Neural progenitor cell (in vitro differentiated cells): Measurements from ENCODE around the gene UGT1A10. TPM values are rescaled to one million over a fixed set of nuclear protein-coding genes. Genes with fewer than 3 reads are reported as not detected.

ENCODE experiments used
- DNase-seq: peaks from one replicate; pipeline ENCODE4 v3.0.0-alpha.2; 2016; ENCODE audit warnings: low spot score
- H2AFZ ChIP-seq: fragments of 200-600 bp; sonication (generic); replicated peaks from 2 replicates; pipeline ENCODE4 v1.6.1; 2016; ENCODE audit warnings: antibody characterized with exemption
- H3F3A ChIP-seq: fragments of 200-600 bp; sonication (generic); 2 replicates; pipeline ENCODE4 v1.6.1; 2016; ENCODE audit warnings: antibody characterized with exemption, low read depth
- H3K27ac ChIP-seq: fragments of 200-600 bp; sonication (generic); 2 replicates; pipeline ENCODE4 v1.5.1; 2016; ENCODE audit warnings: mild to moderate bottlenecking
- H3K27me3 ChIP-seq: fragments of 200-600 bp; sonication (generic); 2 replicates; pipeline ENCODE4 v1.6.1; 2016; ENCODE audit warnings: mild to moderate bottlenecking, moderate library complexity
- H3K36me3 ChIP-seq: fragments of 200-600 bp; sonication (generic); 2 replicates; pipeline ENCODE4 v1.5.1; 2016
- H3K4me1 ChIP-seq: fragments of 200-600 bp; sonication (generic); 2 replicates; pipeline ENCODE4 v1.6.1; 2016; ENCODE audit warnings: mixed run types
- H3K4me2 ChIP-seq: fragments of 200-600 bp; sonication (generic); 2 replicates; pipeline ENCODE4 v1.6.1; 2016
- H3K4me3 ChIP-seq: fragments of 200-600 bp; sonication (generic); 2 replicates; pipeline ENCODE4 v1.5.1; 2016
- H3K79me2 ChIP-seq: fragments of 200-600 bp; sonication (generic); 2 replicates; pipeline ENCODE4 v1.6.1; 2016; ENCODE audit warnings: low read depth
- H3K9ac ChIP-seq: fragments of 200-600 bp; sonication (generic); 2 replicates; pipeline ENCODE4 v1.6.1; 2016
- H3K9me3 ChIP-seq: fragments of 200-600 bp; sonication (generic); 2 replicates; pipeline ENCODE4 v1.5.1; 2016; ENCODE audit warnings: low read depth
- H4K20me1 ChIP-seq: fragments of 200-600 bp; sonication (generic); 2 replicates; pipeline ENCODE4 v1.6.1; 2016; ENCODE audit warnings: low read depth
- H3K27ac Mint-ChIP-seq: 3 replicates; pipeline ENCODE4 v1.8.0; 2021; ENCODE audit warnings: mixed read lengths
- H3K27me3 Mint-ChIP-seq: 2 replicates; pipeline ENCODE4 v1.8.0; 2022; ENCODE audit warnings: low read depth, mild to moderate bottlenecking, inconsistent platforms, moderate library complexity, mixed read lengths; ENCODE audit not compliant: insufficient read depth
- H3K36me3 Mint-ChIP-seq: 3 replicates; pipeline ENCODE4 v1.8.0; 2021; ENCODE audit warnings: mixed read lengths
- H3K4me1 Mint-ChIP-seq: 3 replicates; pipeline ENCODE4 v1.8.0; 2021; ENCODE audit warnings: mixed read lengths
- H3K4me3 Mint-ChIP-seq: 3 replicates; pipeline ENCODE4 v1.8.0; 2021; ENCODE audit warnings: mild to moderate bottlenecking, moderate library complexity, mixed read lengths
- H3K9me3 Mint-ChIP-seq: 3 replicates; pipeline ENCODE4 v1.8.0; 2020; ENCODE audit warnings: mixed read lengths
- CTCF ChIP-seq: fragments of 200-600 bp; sonication (generic); IDR thresholded peaks from 2 replicates; pipeline ENCODE4 v1.5.1; 2017; ENCODE audit warnings: antibody characterized with exemption, mild to moderate bottlenecking
- EZH2 ChIP-seq: fragments of 200-600 bp; sonication (generic); IDR thresholded peaks from 2 replicates; pipeline ENCODE4 v1.6.1; 2017; ENCODE audit warnings: antibody characterized with exemption, mild to moderate bottlenecking, moderate library complexity
- EZH2phosphoT487 ChIP-seq: fragments of 200-600 bp; sonication (generic); IDR thresholded peaks from 2 replicates; pipeline ENCODE4 v1.6.1; 2017; ENCODE audit warnings: antibody characterized with exemption
- total RNA-seq: library from RNA; depleted of rRNA; stranded (reverse); fragments of >200 nt; gene quantifications from 2 replicates; pipeline ENCODE4 v1.2.3, GENCODE V29; 2015; ENCODE audit warnings: low replicate concordance

Gene UGT1A10
- total RNA-seq, 1 donor from 2014 or later, result not detected

DNA sequence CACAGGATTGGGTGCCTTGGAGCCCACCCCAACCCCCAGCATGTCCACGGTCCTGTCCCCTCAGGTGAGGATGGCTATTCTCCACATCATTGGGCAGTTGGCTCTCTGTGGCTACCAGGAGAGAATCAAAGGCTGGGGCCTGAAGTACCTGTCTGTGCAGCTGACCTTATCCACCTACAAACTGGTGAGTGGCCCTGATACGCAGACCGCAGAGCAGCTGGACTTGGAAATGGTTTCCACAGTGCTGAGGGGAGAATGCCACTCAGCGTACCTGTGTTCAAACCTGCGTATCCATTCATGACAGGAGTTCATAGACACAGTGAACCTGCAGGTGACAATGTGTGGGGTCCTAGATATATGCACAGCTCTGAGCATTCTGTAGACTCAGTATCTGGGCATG is 163.5 kb downstream of the UGT1A10 start:
- Histone ChIP-seq H4K20me1 (no peaks in the 10 kb centered on the region), H3K36me3 (no peaks in the 10 kb centered on the region), H2AFZ (no peak overlapping the region), H3F3A (no peaks in the 10 kb centered on the region), H3K27me3 (no peaks in the 10 kb centered on the region), H3K4me3 (no peak overlapping the region), H3K79me2 (no peaks in the 10 kb centered on the region), H3K4me1 (no peaks in the 10 kb centered on the region), H3K9me3 (no peaks in the 10 kb centered on the region), H3K9ac (no peak overlapping the region), H3K27ac (no peak overlapping the region), H3K4me2 (no peak overlapping the region)
- H3K27ac Mint-ChIP-seq, result no peak overlapping the region
- no peaks in the 10 kb centered on the region for H3K36me3 Mint-ChIP-seq
- H3K27me3 Mint-ChIP-seq, result peaks cover 4% of the 10 kb centered on the region
- H3K4me1 Mint-ChIP-seq, result no peaks in the 10 kb centered on the region
- no peak overlapping the region for H3K4me3 Mint-ChIP-seq
- DNase-seq, result no peak
- H3K9me3 Mint-ChIP-seq, result peaks cover 16% of the 10 kb centered on the region
- no peak for TF ChIP-seq EZH2phosphoT487

GRCh38 chr2:233800208-233800607 is 164.0 kb downstream of the UGT1A10 start:
- no peak overlapping the region for H3K27ac Mint-ChIP-seq
- DNase-seq, result no peak
- H3K4me2 ChIP-seq, result no peak overlapping the region
- H3K27ac ChIP-seq, result no peak overlapping the region
- peaks cover 16% of the 10 kb centered on the region for H3K9me3 Mint-ChIP-seq
- no peaks in the 10 kb centered on the region for H3K4me1 ChIP-seq
- no peaks in the 10 kb centered on the region for H4K20me1 ChIP-seq
- no peaks in the 10 kb centered on the region for H3K79me2 ChIP-seq
- H3K36me3 ChIP-seq, result no peaks in the 10 kb centered on the region
- TF ChIP-seq EZH2 (no peak), CTCF (no peak), EZH2phosphoT487 (no peak)
- no peaks in the 10 kb centered on the region for H3F3A ChIP-seq
- no peaks in the 10 kb centered on the region for H3K36me3 Mint-ChIP-seq
- no peak overlapping the region for H2AFZ ChIP-seq
- no peak overlapping the region for H3K9ac ChIP-seq
- H3K27me3 ChIP-seq, result no peaks in the 10 kb centered on the region
- peaks cover 4% of the 10 kb centered on the region for H3K27me3 Mint-ChIP-seq
- H3K4me1 Mint-ChIP-seq, result no peaks in the 10 kb centered on the region
- H3K4me3 ChIP-seq, result no peak overlapping the region
- H3K4me3 Mint-ChIP-seq, result no peak overlapping the region
- H3K9me3 ChIP-seq, result no peaks in the 10 kb centered on the region

DNA sequence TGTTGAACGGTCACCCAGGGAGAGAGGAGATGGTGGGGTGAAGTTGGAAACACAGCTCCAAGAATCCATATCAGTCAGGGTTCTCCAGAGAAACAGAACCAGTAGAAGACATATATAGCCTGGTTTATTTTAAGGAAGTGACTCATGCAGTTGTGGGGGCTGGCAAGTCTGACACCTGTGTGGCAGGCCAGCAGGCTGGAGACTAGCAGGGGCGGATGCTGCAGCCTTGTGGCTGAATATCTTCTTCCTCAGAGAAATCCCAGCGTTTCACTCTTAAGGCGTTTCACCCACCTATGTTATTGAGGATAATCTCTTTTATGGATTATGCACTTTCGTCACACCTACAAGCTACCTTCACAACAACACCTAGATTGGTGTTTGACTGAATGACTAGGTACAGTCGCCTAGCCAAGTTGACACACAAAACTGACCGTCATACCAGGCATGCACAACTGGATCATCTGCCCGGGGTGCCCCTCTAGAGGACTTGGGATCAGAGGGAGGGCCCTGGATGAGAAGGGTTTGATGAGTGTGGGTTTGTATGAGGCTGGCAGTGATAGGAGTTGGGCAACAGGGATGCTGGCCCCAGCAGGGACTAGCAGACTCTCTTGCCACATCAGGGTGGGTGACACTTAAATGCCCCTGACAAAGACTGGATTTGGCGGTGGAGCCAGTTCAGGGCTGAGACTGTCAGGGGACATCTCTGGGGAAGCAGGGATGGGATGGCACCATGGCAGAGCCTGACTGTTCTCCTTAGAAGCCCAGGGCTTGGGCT is 165.3 kb downstream of the UGT1A10 start:
- Histone ChIP-seq H3K4me2 (no peak overlapping the region), H3K27me3 (no peaks in the 10 kb centered on the region), H3K4me3 (no peak overlapping the region), H2AFZ (no peak overlapping the region), H3K79me2 (no peaks in the 10 kb centered on the region), H3K27ac (no peak overlapping the region), H4K20me1 (no peaks in the 10 kb centered on the region), H3K9ac (no peak overlapping the region), H3F3A (no peaks in the 10 kb centered on the region), H3K36me3 (no peaks in the 10 kb centered on the region), H3K4me1 (no peaks in the 10 kb centered on the region), H3K9me3 (no peaks in the 10 kb centered on the region)
- TF ChIP-seq CTCF, result no peak
- no peak overlapping the region for H3K4me3 Mint-ChIP-seq
- peaks cover 16% of the 10 kb centered on the region for H3K9me3 Mint-ChIP-seq
- peaks cover 4% of the 10 kb centered on the region for H3K27me3 Mint-ChIP-seq
- no peaks in the 10 kb centered on the region for H3K4me1 Mint-ChIP-seq
- DNase-seq, result no peak
- no peaks in the 10 kb centered on the region for H3K36me3 Mint-ChIP-seq
- H3K27ac Mint-ChIP-seq, result no peak overlapping the region

GRCh38 chr2:233802132-233802815 is 166.0 kb downstream of the UGT1A10 start:
- peaks cover 4% of the 10 kb centered on the region for H3K27me3 Mint-ChIP-seq
- Histone ChIP-seq H3K36me3 (no peaks in the 10 kb centered on the region), H4K20me1 (no peaks in the 10 kb centered on the region), H3K79me2 (no peaks in the 10 kb centered on the region), H3K4me2 (no peak overlapping the region), H3F3A (no peaks in the 10 kb centered on the region), H3K9me3 (no peaks in the 10 kb centered on the region), H3K27me3 (no peaks in the 10 kb centered on the region), H3K4me1 (no peaks in the 10 kb centered on the region), H3K4me3 (no peak overlapping the region), H2AFZ (no peak overlapping the region), H3K9ac (no peak overlapping the region), H3K27ac (no peak overlapping the region)
- no peaks in the 10 kb centered on the region for H3K36me3 Mint-ChIP-seq
- no peak overlapping the region for H3K27ac Mint-ChIP-seq
- TF ChIP-seq EZH2 (no peak), EZH2phosphoT487 (no peak), CTCF (no peak)
- no peaks in the 10 kb centered on the region for H3K4me1 Mint-ChIP-seq
- DNase-seq, result no peak
- H3K4me3 Mint-ChIP-seq, result no peak overlapping the region
- H3K9me3 Mint-ChIP-seq, result peaks cover 16% of the 10 kb centered on the region
